GM12873 (cell line): ENCODE data around the gene C1QTNF3.

ENCODE experiments used
- CTCF ChIP-seq: IDR thresholded peaks from 2 replicates; pipeline ENCODE4 v1.5.1; 2012; ENCODE audit warnings: low read depth, mild to moderate bottlenecking, moderate library complexity, low read length, control low read depth; ENCODE audit not compliant: insufficient read depth; ENCODE audit errors: missing control alignments

The C1QTNF3 gene

GRCh38 chr5:34047143-34047542, 4.1 kb upstream of the C1QTNF3 start:
- TF ChIP-seq CTCF, result no peak

GRCh38 chr5:34045996-34046395, 3.0 kb upstream of the C1QTNF3 start:
- TF ChIP-seq CTCF, result no peak

- no peak for TF ChIP-seq CTCF
These were observed 2.0 kb upstream of the C1QTNF3 start for GRCh38 chr5:34045023-34045422.

- TF ChIP-seq CTCF, result no peak
These were observed 692 bp downstream of the C1QTNF3 start for GRCh38 chr5:34042321-34042720.

- TF ChIP-seq CTCF, result no peak
These were observed 1.6 kb downstream of the C1QTNF3 start for GRCh38 chr5:34041247-34041972.

GRCh38 chr5:34040472-34040871, 2.5 kb downstream of the C1QTNF3 start:
- no peak for TF ChIP-seq CTCF

GRCh38 chr5:34039398-34040157, 3.4 kb downstream of the C1QTNF3 start:
- TF ChIP-seq CTCF, result no peak
